HepG2 (cell line): ENCODE results near the gene DLX1. TPM values are rescaled to one million over a fixed set of nuclear protein-coding genes. Genes with fewer than 3 reads are reported as not detected.
A peak's percentile ranks its signal among the peaks of the same experiment; 100 is the strongest.

Experiments used
- ARHGAP35 ChIP-seq: sonication (generic); formaldehyde crosslinking; IDR thresholded peaks from 2 replicates; pipeline ENCODE4 v1.9.0; 2022; ENCODE audit warnings: mild to moderate bottlenecking, inconsistent platforms, moderate library complexity, missing genetic modification reagents, borderline replicate concordance
- BCL3 ChIP-seq: sonication (generic); formaldehyde crosslinking; IDR thresholded peaks from 2 replicates; pipeline ENCODE4 v1.5.1; 2020; ENCODE audit warnings: mild to moderate bottlenecking, missing genetic modification reagents, moderate library complexity
- HNRNPLL ChIP-seq: fragments of 200-400 bp; formaldehyde crosslinking; IDR thresholded peaks from 2 replicates; pipeline ENCODE4 v1.6.1; 2017; ENCODE audit warnings: mild to moderate bottlenecking, low read depth, low read length; ENCODE audit not compliant: poor library complexity, severe bottlenecking
- PLSCR1 ChIP-seq: sonication (generic); formaldehyde crosslinking; IDR thresholded peaks from 2 replicates; pipeline ENCODE4 v1.5.0; 2020; ENCODE audit warnings: missing genetic modification reagents, mild to moderate bottlenecking, borderline replicate concordance
- SIN3A ChIP-seq: IDR thresholded peaks from 2 replicates; pipeline ENCODE4 v1.6.1; 2011; ENCODE audit warnings: low read depth, mild to moderate bottlenecking, control low read depth, low read length, borderline replicate concordance
- ZHX2 ChIP-seq, 2 experiments: sonication (generic) in 1 of 2; formaldehyde crosslinking in 1 of 2; IDR thresholded peaks; 2 replicates each; pipeline versions ENCODE4 v1.6.1 to v1.9.0; 2014 to 2022; ENCODE audit warnings: antibody characterized with exemption in 1 of 2, borderline replicate concordance in 1 of 2, inconsistent platforms in 1 of 2, low read depth in 1 of 2, missing genetic modification reagents in 1 of 2
- ZNF44 ChIP-seq: sonication (generic); formaldehyde crosslinking; IDR thresholded peaks from 2 replicates; pipeline ENCODE4 v1.5.1; 2020; ENCODE audit warnings: mild to moderate bottlenecking, missing genetic modification reagents
- ZNF607 ChIP-seq: sonication (generic); formaldehyde crosslinking; IDR thresholded peaks from 2 replicates; pipeline ENCODE4 v1.5.1; 2020; ENCODE audit warnings: missing genetic modification reagents, mild to moderate bottlenecking, borderline replicate concordance
- polyA plus RNA-seq, 8 experiments: library from polyadenylated mRNA; depleted of rRNA in 3 of 8; stranded (reverse) in 7 of 8; unstranded in 1 of 8; fragments of >200 nt; fragmentation: Illumina TruSeq in 4 of 8; extraction: Trizol in 4 of 8; gene quantifications; 2 replicates each; pipeline versions ENCODE4 v1.2.1 to v1.2.3, GENCODE V29; 2011 to 2016; ENCODE audit warnings: low read depth in 4 of 8, missing spikeins in 1 of 8, mixed read lengths in 1 of 8; ENCODE audit not compliant: insufficient read depth in 1 of 8
- total RNA-seq, 5 experiments: library from RNA; depleted of rRNA; stranded (reverse); fragments of >200 nt; fragmentation: Illumina TruSeq; extraction: Trizol; gene quantifications; 2 replicates each; pipeline ENCODE4 v1.2.3, GENCODE V29; 2016; ENCODE audit warnings: low read depth in 1 of 5
- TF ChIP-seq, protein P1 (sequence below): sonication (generic); formaldehyde crosslinking; IDR thresholded peaks from 2 replicates; pipeline ENCODE4 v1.4.0; 2020; ENCODE audit warnings: missing genetic modification reagents
- TF ChIP-seq, protein P2 (sequence below): sonication (generic); formaldehyde crosslinking; IDR thresholded peaks from 2 replicates; pipeline ENCODE4 v1.8.1; 2023; ENCODE audit warnings: mild to moderate bottlenecking, moderate library complexity, missing genetic modification reagents
- TF ChIP-seq, protein P3 (sequence below): sonication (generic); formaldehyde crosslinking; IDR thresholded peaks from 2 replicates; pipeline ENCODE4 v1.8.1; 2023; ENCODE audit warnings: mild to moderate bottlenecking, missing genetic modification reagents

Gene DLX1
- total and polyA plus RNA-seq, 2 of the 13 experiments (the other 11 are each of a cell fraction or from before 2014, with no cell fraction given) = 0.18 to 0.86 TPM

- TF ChIP-seq, protein P1, sequence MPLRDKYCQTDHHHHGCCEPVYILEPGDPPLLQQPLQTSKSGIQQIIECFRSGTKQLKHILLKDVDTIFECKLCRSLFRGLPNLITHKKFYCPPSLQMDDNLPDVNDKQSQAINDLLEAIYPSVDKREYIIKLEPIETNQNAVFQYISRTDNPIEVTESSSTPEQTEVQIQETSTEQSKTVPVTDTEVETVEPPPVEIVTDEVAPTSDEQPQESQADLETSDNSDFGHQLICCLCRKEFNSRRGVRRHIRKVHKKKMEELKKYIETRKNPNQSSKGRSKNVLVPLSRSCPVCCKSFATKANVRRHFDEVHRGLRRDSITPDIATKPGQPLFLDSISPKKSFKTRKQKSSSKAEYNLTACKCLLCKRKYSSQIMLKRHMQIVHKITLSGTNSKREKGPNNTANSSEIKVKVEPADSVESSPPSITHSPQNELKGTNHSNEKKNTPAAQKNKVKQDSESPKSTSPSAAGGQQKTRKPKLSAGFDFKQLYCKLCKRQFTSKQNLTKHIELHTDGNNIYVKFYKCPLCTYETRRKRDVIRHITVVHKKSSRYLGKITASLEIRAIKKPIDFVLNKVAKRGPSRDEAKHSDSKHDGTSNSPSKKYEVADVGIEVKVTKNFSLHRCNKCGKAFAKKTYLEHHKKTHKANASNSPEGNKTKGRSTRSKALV (CRISPR knock-in tag) = 0 out of 2 replicates have a peak, but pooled peaks have one; percentile 25
- TF ChIP-seq SIN3A = 0 out of 2 replicates have a peak, but pooled peaks have one; percentile 26
- TF ChIP-seq, protein P2, sequence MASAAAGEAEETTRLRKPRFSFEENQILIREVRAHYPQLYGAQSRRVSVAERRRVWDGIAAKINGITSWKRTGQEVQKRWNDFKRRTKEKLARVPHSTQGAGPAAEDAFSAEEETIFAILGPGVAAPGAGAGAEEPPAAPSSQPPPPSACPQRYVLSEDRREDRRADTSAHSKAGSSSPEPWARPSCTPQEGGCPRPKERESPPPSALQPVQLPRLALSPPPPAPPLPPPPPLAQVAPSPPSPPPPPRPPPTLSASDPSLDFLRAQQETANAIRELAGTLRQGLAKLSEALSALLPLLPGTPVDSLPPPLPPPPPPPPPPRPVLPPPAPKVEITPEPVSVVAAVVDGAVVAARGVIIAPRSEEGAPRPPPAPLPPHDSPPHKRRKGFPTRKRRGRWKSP (CRISPR knock-in tag) = 0 out of 2 replicates have a peak, but pooled peaks have one; percentile 26
- TF ChIP-seq ARHGAP35 (CRISPR knock-in tag) = 0 out of 2 replicates have a peak, but pooled peaks have one; percentile 40
- TF ChIP-seq, protein P3, sequence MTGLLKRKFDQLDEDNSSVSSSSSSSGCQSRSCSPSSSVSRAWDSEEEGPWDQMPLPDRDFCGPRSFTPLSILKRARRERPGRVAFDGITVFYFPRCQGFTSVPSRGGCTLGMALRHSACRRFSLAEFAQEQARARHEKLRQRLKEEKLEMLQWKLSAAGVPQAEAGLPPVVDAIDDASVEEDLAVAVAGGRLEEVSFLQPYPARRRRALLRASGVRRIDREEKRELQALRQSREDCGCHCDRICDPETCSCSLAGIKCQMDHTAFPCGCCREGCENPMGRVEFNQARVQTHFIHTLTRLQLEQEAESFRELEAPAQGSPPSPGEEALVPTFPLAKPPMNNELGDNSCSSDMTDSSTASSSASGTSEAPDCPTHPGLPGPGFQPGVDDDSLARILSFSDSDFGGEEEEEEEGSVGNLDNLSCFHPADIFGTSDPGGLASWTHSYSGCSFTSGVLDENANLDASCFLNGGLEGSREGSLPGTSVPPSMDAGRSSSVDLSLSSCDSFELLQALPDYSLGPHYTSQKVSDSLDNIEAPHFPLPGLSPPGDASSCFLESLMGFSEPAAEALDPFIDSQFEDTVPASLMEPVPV (CRISPR knock-in tag) = peak; percentile 48; the same call in 1 of the 2 replicates
- TF ChIP-seq ZNF607 (CRISPR knock-in tag) = no peak; the same call in 1 of the 2 replicates
- TF ChIP-seq PLSCR1 (CRISPR knock-in tag) = no peak
- 0 out of 2 replicates have a peak, but pooled peaks have one; percentile 74 for TF ChIP-seq ZNF44
- TF ChIP-seq ZHX2 (IDR thresholded peaks at IDR 0.05; ENCODE audit: low read depth) = no peak
- no peak for TF ChIP-seq ZHX2 (CRISPR knock-in tag; IDR thresholded peaks at IDR 0.05; ENCODE audit: borderline replicate concordance)
- TF ChIP-seq BCL3 (CRISPR knock-in tag) = 0 out of 2 replicates have a peak, but pooled peaks have one; percentile 12
- peak; percentile 21 for TF ChIP-seq HNRNPLL
Observed at GRCh38 chr2:172101821-172102390, 16.6 kb downstream of the DLX1 start (continued).
